Activated T-cell treated with anti-CD3 and anti-CD28 coated beads, Interleukin-2, amount 50 U/mL, for 1 hour (primary cell): ENCODE results near the gene FERMT3.

Source experiments
- DNase-seq: peaks from one replicate; pipeline ENCODE4 v3.0.0-alpha.2; 2020

The FERMT3 gene

DNA sequence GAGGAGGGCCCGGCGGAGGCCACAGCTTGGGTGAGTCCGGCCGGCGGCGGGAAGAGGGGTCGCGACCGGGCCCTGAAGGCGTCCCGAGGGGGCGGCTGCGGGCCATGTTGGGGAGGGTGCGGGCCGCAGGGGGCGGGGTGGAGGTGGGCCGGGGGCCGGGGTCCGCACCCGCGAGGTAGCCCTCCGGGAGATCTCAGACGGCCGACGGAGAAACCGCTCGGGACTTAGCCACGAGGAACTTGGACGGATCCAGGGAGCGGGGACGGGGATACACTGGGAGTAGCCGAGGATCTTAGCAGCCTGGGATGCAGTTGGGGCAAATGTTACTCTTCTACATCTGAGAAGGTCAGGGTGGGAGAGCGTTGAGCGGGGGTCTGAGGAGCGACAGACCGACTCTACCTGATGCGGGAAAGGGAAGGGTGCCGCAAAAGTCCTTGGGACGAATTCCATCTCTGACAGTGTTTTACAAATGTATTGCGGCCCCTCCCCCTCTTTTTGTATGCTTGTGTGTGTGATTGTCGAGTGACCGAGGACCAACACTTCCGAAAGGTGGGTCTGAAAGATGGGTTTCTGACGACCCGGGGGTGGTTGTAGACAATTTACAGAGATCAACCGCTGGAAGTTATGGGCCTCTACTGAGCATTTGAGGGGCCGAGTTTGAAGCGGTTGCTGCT is 19.9 kb upstream of the FERMT3 start:
- peak; percentile 54 for DNase-seq

DNA sequence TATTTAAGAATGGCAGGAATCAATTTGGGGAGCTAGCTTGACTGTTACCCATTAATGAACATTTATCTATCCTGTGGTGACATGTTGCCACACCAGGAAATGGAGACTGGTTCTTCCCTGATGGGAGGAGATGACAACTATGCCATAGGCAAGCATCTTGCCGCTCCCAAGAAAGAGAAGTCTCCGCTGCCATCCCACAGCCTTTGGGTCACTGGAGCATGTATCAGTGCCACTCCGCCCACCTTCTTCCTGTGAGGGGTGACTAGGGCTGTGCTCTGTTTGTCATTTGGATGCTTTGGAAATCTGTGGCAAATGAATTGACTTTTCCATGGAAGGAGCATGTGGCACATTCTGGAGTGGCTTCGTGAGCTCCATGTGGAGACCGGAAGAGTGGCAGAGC is 14.1 kb upstream of the FERMT3 start:
- no peak for DNase-seq

DNA sequence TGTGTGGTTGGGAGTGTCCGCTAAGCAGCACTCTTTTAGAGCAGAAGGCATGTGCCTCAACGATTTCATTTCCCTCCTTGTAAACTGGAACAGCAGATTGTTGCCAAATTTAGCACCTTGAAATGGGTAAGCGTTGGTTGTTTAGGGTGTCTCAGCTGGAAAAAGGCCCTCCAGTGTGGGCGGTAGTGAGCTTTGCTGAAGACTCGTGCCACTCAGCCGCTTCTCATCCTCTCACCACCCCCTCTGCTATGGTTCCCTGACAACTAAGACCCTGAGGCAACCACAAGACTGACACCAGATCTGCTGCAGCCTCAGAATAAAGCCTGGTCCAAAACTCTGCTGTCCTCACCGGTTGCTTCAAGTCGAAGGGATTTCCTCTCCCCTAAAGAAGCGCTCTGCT is 9.9 kb upstream of the FERMT3 start:
- no peak for DNase-seq

DNA sequence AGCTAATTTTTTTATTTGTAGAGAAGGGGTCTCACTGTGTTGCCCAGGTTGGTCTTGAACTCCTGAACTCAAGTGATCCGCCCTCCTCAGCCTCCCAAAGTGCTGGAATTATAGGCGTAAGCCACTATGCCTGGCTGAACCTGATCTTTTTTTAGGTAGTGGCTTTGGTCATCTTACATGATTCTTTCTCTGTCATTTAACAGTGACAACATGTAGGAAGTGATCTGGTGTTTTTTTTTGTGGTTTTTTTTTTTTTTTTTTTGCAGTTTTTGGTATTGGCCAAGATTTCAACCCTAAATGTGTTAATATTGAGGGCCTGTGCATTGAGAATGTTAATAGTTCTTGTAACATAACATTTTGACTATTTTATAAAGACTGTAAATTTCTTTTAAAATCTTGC is 8.0 kb upstream of the FERMT3 start:
- DNase-seq: no peak

DNA sequence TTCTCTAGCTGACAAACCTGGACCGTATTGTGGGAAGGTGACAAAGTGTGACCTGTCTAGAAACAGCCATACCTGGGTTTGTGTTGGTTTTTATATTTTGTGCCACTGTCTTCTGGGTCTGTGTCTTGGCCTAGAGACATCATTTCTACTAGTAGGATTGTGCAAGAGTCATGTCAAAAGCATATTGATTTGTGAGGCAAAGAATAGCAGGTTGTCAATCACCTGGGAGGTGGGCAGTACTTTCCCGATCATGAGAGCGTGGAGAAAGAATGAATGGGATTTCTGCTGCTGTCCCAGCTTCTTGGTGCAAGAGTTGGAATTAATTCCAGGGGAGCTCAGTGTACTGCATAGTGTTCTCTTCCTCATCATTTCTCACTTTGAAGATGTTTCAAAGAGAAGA is 5.0 kb upstream of the FERMT3 start:
- DNase-seq: no peak

DNA sequence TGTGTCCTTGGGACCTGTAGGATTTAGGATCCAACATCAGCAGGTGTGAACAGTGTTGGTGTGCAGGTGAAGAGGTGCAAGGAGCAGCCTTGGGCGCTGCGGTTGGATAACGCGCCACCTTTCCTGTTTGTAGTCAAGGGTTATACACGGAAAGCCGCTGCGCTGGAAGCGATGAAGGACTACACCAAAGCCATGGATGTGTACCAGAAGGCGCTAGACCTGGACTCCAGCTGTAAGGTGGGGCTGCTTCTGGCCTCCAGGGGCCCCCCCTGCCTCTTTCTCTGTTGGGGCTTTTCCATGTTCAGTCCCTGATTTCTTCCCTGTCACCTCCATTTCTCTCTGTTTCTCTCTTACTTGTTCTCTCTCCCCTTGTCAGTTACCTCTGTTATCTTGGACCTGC is 3.5 kb upstream of the FERMT3 start:
- DNase-seq: no peak

DNA sequence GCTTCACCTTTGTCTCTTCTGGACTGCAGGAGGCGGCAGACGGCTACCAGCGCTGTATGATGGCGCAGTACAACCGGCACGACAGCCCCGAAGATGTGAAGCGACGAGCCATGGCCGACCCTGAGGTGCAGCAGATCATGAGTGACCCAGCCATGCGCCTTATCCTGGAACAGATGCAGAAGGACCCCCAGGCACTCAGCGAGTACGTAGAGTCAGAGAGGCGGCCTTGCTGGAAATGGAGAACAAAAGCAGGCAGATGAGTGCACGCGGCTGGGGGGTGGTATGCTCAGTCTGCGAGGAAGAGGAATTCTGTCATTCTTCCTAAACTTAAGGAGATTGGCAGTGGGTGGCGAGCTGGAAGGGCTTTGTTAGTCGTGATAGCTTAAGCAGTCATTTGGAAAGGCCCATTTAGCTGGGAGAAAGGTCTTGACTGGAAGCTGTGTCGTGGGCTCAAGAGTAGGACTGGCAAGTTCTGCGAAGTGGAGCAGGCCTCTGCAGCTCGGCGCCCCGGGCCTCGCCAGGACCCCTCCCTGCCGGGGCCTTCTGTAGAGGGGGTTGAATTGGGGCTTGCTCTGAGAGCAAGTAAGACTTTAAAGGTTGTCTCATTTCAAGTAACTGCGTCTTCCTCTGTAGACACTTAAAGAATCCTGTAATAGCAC is 3.0 kb upstream of the FERMT3 start:
- no peak for DNase-seq

DNA sequence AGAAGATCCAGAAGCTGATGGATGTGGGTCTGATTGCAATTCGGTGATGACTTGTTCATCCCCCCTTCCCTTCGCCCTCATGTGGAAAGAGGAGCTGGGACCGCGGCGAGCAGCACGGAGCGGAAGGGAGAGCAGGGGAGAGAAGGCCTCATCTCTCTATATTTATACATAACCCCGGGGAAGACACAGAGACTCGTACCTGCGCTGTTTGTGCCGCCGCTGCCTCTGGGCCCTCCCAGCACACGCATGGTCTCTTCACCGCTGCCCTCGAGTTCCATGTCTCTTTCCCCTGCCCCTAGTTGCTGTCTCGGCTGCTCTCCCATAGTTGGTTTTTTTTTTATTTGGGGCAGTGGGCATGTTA is 2.5 kb upstream of the FERMT3 start:
- DNase-seq: no peak

DNA sequence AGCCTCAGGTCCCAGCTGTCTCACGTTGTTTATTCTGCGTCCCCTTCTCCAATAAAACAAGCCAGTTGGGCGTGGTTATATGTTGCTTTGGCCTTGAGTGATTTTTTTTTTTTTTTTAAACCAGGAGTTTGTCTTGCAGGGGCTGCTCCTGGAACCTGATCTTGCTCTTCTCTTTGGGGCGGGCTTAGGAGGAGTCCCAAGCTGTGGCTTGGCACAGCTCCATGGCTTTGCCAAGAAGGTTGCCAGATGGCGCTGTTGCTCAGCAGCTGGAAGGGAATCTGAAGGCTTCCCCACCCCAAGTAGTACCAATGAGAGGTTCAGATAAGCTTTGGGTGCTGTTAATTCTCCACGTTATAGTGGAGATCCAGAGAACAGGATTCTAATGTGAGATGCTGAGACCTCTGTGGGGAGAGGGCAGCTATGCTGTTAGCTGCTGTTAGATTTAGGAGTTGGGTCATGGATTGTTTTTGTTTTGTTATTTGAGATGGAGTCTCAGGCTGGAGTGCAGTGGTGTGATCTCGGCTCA is 2.0 kb upstream of the FERMT3 start:
- peak; percentile 87 for DNase-seq

DNA sequence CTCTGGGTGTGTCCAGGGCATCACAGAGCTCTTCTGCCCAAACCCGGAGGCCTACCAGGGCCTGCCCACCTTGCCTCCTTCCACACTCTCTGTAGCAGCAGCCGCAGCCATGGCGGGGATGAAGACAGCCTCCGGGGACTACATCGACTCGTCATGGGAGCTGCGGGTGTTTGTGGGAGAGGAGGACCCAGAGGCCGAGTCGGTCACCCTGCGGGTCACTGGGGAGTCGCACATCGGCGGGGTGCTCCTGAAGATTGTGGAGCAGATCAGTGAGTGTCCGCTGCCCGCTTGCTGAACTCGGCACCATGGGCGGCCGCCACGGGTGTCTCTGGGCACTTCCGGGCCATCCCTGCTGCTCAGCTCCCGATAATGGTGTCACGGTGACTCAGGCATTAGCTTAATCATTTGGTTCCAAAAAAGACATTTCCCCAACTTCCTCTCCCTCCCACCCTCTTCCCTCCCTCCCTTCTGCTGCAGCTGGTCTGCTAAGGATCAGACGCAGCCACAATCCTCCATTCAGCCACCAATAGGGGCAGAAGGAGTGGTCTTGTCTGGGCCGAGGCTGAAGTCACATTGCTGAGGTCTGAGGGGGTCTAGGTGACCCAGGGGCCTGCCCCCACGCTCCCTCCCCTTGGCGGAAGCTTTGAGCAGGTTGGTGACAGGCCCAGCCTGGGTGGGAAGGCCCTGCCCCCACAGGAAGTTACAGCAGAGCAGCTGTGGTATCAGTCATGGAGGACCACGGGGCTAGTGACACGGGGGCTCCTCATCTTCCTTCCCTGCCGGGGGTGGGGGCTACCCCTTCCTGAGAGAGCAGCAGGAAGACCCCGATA is 950 bp downstream of the FERMT3 start:
- DNase-seq: peak; percentile 73

DNA sequence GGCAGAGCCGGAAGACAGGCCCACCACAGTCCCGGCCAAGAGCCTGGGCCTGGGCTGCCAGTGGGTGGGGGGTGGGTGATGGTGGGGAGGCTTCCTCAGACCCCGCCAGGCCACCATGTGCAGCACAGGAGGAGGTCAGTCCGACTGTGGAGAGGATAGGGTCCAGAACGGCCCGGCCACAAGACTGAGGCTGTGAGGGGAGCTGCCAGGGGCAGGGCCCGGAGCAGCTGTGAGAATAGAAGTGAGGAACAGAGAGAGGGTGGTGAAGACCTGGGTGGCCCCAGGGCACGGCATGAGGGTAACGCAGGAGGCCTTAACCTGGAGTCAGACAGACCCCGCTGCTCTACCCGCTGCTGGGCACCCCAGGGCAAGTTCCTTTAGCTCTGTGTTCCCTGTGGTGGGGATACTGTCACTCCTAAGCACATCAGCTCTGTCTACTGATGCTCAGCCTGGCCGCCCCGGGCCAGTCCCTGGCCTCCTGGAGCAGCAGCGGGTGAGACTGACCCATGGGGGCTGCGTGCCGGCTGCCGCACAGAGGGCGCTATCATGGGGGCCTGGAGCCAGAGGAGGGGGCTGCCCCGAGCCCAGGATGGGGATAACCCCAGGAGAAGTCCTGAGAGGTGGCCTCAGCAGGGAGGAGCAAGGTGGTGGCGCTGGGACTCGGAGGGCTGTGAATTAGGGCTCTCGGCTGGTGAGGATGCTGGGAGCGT is 1.7 kb downstream of the FERMT3 start:
- DNase-seq: no peak

DNA sequence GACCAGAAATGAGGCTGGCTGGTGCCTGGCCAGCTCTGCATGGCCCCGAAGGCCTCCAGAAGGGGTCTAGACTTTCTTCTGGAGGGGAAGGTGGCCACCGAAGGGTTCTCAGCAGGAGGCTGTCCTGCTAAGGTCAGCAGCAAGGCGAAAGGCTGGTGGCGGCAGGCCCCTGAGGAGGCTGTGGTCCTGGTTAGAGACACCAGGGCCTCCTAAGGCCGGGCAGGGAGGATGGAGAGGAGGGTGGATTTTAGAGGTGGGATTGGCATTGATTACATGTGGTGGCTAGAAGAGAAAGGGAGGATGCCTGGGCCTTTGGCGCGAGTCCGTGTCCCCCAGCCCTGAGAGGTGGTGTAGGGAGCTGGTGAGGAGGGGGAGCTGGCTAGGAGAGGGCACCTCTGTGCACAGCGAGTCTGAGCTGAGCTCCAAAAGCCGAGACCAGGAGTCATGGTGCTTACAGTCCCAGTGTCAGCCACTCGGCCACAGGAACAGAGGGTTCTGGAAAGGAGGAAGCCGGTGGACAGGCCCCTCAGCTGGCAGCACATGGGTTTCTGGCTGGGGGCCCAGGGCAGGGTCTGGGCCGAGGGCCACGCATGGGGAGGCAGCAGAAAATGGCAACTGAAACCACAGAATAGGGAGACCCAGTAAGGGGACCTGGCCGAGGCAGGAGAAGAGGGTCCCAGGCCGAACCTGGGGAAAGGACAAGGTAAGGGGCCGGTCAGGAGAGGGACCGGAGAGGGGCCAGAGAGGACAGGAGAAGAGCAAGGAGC is 2.5 kb downstream of the FERMT3 start:
- no peak for DNase-seq

DNA sequence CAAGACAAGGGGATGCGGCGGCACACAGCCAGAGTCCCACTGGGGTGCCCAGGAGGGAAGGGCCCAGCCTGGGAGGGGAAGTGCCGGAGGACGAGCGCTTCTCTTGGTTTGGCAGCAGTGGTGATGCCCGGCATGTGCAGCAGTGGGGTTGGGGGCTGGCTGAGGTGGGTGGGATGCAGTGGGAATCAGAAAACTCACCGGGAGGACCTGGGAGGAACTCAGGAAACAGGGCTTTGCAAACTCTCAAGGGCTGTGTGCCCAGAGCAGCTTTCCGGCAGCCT is 3.0 kb downstream of the FERMT3 start:
- no peak for DNase-seq

DNA sequence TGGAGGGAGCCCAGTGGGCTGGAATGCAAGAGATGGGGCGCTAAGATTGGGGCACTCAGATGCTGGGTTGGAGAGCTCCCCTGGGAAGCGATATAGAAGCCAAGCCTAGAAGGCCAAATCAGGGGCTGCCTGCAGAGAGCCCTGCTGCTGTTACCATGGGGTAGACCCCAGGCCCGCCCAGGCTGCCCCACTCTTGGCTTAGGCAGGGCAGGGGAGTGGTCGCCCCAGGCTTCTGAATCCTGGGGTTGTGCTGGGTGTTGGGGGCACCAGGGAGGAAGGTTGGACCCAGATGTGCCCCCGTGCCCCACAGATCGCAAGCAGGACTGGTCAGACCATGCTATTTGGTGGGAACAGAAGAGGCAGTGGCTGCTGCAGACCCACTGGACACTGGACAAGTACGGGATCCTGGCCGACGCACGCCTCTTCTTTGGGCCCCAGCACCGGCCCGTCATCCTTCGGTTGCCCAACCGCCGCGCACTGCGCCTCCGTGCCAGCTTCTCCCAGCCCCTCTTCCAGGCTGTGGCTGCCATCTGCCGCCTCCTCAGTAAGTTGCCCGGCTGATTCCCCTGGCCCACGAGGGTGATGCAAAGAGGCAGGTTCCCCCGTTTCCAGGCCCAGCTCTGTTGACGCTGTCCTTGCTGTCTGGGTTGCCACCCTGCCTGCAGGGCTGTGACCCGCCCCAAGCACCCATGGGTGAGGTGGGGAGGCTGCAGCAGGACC is 3.9 kb downstream of the FERMT3 start:
- no peak for DNase-seq

DNA sequence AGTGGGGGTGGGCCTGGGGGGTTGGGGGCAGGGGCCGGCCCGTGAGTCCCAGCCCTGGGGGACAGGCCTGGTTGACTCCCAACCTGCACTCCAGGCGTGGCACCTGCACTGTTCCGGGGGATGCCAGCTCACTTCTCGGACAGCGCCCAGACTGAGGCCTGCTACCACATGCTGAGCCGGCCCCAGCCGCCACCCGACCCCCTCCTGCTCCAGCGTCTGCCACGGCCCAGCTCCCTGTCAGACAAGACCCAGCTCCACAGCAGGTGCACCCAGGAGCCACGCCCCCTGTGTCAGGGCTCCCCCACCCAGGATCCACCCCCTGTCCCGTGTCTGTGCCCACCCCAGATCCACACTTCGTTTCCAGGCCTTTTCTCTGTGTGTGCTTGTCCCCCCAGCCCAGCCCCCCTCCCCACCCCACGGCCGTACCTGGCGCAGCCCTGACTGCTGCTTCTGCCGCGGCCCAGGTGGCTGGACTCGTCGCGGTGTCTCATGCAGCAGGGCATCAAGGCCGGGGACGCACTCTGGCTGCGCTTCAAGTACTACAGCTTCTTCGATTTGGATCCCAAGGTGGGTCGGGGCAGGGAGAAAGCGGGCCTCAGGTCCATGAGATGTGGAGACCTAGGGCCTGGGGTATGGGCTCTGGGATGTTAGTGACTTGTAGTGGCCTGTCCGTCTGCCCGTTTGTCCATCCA is 4.8 kb downstream of the FERMT3 start:
- DNase-seq: no peak

DNA sequence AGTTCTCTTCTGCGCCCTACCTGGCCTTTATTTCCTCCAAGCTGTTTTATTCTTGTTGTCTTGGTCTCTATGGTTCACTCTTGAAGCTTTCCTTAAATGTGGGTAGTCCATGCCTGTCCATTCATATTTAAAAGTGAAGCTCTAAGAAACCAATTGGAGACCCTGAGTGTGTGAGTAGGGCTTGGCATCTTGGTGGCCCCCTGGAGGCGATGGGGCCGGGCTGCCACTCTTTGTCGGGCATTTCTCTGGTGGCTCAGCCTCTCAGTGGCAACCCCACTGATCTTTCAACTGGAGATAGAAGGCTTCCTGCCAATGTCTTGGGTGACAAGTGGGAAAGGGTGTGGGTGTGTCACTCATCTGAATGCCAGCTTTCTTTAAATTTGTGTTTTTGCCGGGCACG is 10.4 kb downstream of the FERMT3 start:
- DNase-seq: no peak

DNA sequence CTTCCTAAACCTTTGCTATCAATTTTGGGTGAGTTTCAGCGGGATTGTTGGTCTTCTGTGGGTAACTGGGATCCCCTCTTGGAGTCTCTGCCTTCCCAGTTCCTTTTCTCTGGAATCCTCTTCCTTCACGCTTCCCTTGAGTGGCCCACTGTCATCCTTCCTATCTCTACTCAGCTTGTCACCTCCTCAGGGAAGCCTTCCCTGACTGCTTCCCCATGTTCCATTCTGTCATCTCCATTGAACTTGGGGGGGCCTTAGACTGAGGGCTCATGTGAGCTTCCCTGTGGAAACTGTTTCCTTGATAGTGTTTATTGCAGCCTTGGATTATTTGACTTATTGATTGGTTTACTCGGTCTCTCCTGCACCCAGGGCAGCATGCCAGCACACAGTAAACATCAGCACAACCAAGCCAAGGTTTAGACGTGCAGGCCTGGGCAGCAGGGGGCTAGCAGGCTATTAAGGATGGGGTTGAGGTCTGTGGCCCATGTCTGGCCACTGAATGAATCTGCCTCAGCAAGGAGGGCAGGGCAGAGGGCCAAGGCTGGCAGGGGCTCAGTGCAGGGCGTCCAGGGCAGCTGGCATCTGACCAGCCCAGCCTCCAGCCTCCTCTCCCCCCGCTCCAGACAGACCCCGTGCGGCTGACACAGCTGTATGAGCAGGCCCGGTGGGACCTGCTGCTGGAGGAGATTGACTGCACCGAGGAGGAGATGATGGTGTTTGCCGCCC is 12.3 kb downstream of the FERMT3 start:
- no peak for DNase-seq

DNA sequence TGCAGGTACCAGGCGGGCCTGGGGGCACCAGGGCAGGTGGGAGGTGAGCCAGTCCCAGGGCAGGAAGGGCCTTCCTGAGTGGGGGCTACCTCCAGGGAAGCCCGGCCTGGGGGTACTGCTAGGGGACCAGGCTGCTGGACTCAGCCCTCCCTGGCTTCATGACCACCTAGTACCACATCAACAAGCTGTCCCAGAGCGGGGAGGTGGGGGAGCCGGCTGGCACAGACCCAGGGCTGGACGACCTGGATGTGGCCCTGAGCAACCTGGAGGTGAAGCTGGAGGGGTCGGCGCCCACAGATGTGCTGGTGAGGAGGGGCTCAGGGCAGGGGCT is 12.8 kb downstream of the FERMT3 start:
- DNase-seq: no peak

DNA sequence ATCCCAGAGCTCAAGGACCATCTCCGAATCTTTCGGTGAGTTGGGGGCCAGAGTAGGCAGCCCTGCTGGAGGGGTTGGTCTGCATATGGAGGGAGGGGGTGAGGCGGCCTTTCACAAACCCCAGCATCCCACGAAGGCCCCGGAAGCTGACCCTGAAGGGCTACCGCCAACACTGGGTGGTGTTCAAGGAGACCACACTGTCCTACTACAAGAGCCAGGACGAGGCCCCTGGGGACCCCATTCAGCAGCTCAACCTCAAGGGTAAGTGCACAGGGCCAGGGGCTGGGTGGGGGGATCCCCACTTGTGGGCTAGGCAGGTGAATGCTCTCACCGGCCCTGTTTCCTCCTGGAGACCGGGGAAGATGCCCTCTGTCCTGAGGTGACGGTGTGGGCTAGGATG is 13.2 kb downstream of the FERMT3 start:
- no peak for DNase-seq

DNA sequence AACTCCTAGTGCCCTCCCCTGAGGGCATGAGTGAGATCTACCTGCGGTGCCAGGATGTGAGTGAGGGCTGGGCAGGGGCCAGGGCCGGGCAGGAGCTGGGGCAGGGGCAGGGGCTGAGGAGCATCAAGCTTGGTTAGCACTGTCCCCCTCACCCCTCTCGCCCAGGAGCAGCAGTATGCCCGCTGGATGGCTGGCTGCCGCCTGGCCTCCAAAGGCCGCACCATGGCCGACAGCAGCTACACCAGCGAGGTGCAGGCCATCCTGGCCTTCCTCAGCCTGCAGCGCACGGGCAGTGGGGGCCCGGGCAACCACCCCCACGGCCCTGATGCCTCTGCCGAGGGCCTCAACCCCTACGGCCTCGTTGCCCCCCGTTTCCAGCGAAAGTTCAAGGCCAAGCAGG is 13.8 kb downstream of the FERMT3 start:
- no peak for DNase-seq

DNA sequence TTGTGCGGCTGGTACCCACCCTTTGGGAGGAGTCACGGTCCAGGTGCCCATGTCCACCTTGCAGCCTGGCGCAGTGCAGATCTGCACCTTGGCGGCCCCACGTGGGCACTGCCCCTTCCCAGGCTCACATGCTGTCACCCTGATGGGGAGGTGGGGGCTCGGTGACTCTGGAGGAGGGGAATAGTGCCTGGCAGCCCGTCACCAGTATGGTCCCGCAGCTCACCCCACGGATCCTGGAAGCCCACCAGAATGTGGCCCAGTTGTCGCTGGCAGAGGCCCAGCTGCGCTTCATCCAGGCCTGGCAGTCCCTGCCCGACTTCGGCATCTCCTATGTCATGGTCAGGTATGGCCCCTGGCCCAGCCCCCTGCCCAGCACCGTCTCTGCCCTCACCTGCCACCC is 14.3 kb downstream of the FERMT3 start:
- DNase-seq: no peak
